HepG2 (cell line): ENCODE results near the gene PLA2G4D.

ENCODE experiments used
- FIP1L1 ChIP-seq: fragments of 200-400 bp; formaldehyde crosslinking; IDR thresholded peaks from 2 replicates; pipeline ENCODE4 v1.6.1; 2018; ENCODE audit warnings: low read depth, mild to moderate bottlenecking, low read length, moderate library complexity, borderline replicate concordance; ENCODE audit not compliant: insufficient read depth
- MYNN ChIP-seq: sonication (generic); formaldehyde crosslinking; IDR thresholded peaks from 2 replicates; pipeline ENCODE4 v1.4.0; 2020; ENCODE audit warnings: mild to moderate bottlenecking, low read depth, missing genetic modification reagents
- PAWR ChIP-seq: sonication (generic); formaldehyde crosslinking; IDR thresholded peaks from 2 replicates; pipeline ENCODE4 v1.4.0; 2020; ENCODE audit warnings: missing genetic modification reagents, mild to moderate bottlenecking, borderline replicate concordance

DNA sequence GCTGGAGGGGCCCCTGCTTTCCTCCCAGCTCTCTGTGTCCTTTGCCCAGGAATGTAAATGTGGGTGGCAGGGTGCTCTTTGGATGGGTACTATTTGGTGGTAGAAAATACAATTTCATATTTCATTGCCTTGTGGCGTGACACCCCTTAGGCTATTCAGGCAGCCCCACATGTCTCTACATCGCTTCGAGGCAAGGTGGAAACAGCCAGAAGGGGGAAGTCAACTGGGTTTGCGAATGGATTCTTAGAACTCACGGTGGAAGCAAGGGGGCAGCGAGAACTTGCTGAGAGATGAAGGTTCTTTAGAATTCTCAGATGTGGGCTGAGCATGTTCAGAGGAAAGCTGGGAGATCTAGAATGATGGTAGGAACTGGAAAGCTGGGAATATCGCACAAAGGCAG, 25.3 kb downstream of the PLA2G4D start:
- TF ChIP-seq FIP1L1 (no peak), PAWR (CRISPR knock-in tag) (no peak), MYNN (CRISPR knock-in tag) (no peak)
